ENCODE results near the gene KANK2. TPM values are rescaled to one million over a fixed set of nuclear protein-coding genes. Genes with fewer than 3 reads are reported as not detected.
"Not testable (repeated sequence)": the region's sequence is repeated elsewhere in the genome, so short reads cannot be mapped to it uniquely, and the experiment has no call there.

Gene KANK2
- total RNA-seq, 1 experiment from 2014 or later = 75.1 TPM

GRCh38 chr19:11196406-11197287 lies 698 bp downstream of the KANK2 start:
- DNase-seq (ENCODE audit: low read depth) = peak; percentile 54

- DNase-seq (ENCODE audit: low read depth) = no peak
Observed at GRCh38 chr19:11195681-11196080, 1.7 kb downstream of the KANK2 start.

GRCh38 chr19:11194656-11195558 lies 2.4 kb downstream of the KANK2 start:
- DNase-seq (ENCODE audit: low read depth) = no peak

- no peak for DNase-seq (ENCODE audit: low read depth)
Observed at GRCh38 chr19:11194173-11194572, 3.2 kb downstream of the KANK2 start.

- no peak for DNase-seq (ENCODE audit: low read depth)
Observed at GRCh38 chr19:11192957-11193939, 4.1 kb downstream of the KANK2 start.

- DNase-seq (ENCODE audit: low read depth) = no peak
Observed at GRCh38 chr19:11191934-11192333, 5.4 kb downstream of the KANK2 start.

- DNase-seq (ENCODE audit: low read depth) = peak; percentile 53
Observed at GRCh38 chr19:11191273-11191755, 6.0 kb downstream of the KANK2 start.

- DNase-seq (ENCODE audit: low read depth) = no peak
Observed at GRCh38 chr19:11190501-11190900, 6.8 kb downstream of the KANK2 start.

- DNase-seq (ENCODE audit: low read depth) = no peak
Observed at GRCh38 chr19:11187441-11187840, 9.9 kb downstream of the KANK2 start.

GRCh38 chr19:11182994-11183393 lies 14.4 kb downstream of the KANK2 start:
- DNase-seq (ENCODE audit: low read depth) = no peak

- no peak for DNase-seq (ENCODE audit: low read depth)
Observed at GRCh38 chr19:11181488-11181887, 15.9 kb downstream of the KANK2 start.

- not testable (repeated sequence) for DNase-seq (ENCODE audit: low read depth)
Observed at GRCh38 chr19:11180975-11181374, 16.4 kb downstream of the KANK2 start.

- no peak for DNase-seq (ENCODE audit: low read depth)
Observed at GRCh38 chr19:11180346-11180745, 17.0 kb downstream of the KANK2 start.

- DNase-seq (ENCODE audit: low read depth) = peak; percentile 53
Observed at GRCh38 chr19:11179716-11180297, 17.5 kb downstream of the KANK2 start.

- not testable (repeated sequence) for DNase-seq (ENCODE audit: low read depth)
Observed at GRCh38 chr19:11179145-11179465, 18.2 kb downstream of the KANK2 start.

- DNase-seq (ENCODE audit: low read depth) = no peak
Observed at GRCh38 chr19:11177592-11177991, 19.8 kb downstream of the KANK2 start.

GRCh38 chr19:11176466-11177193 lies 20.7 kb downstream of the KANK2 start:
- DNase-seq (ENCODE audit: low read depth) = no peak

GRCh38 chr19:11175920-11176319 lies 21.4 kb downstream of the KANK2 start:
- no peak for DNase-seq (ENCODE audit: low read depth)

GRCh38 chr19:11174336-11174735 lies 23.0 kb downstream of the KANK2 start:
- no peak for DNase-seq (ENCODE audit: low read depth)

GRCh38 chr19:11173516-11174155 lies 23.7 kb downstream of the KANK2 start:
- no peak for DNase-seq (ENCODE audit: low read depth)

All from Daoy (cell line).